T-helper 1 cell treated with Interleukin-12 subunit alpha and Interleukin-12 subunit beta and Interleukin-4 antibody, amounts not matched to agents 30 μg/mL and 1 μg/mL, for 36 hours (primary cell): ENCODE measurements around the gene GLOD4.
"Not testable (repeated sequence)": the region's sequence is repeated elsewhere in the genome, so short reads cannot be mapped to it uniquely, and the experiment has no call there.

Source experiments
- H3K27ac Mint-ChIP-seq: one replicate; pipeline ENCODE4 v1.8.0; 2021; ENCODE audit warnings: mild to moderate bottlenecking, mixed read lengths
- H3K27me3 Mint-ChIP-seq: one replicate; pipeline ENCODE4 v1.8.0; 2021; ENCODE audit warnings: low read depth, mixed read lengths
- H3K36me3 Mint-ChIP-seq: one replicate; pipeline ENCODE4 v1.8.0; 2021; ENCODE audit warnings: low read depth, mixed read lengths
- H3K4me1 Mint-ChIP-seq: one replicate; pipeline ENCODE4 v1.8.0; 2021; ENCODE audit warnings: low read depth, mixed read lengths
- H3K4me3 Mint-ChIP-seq: one replicate; pipeline ENCODE4 v1.8.0; 2021; ENCODE audit warnings: mild to moderate bottlenecking, moderate library complexity, mixed read lengths
- H3K9me3 Mint-ChIP-seq: one replicate; pipeline ENCODE4 v1.8.0; 2021; ENCODE audit warnings: mixed read lengths

Gene GLOD4

DNA sequence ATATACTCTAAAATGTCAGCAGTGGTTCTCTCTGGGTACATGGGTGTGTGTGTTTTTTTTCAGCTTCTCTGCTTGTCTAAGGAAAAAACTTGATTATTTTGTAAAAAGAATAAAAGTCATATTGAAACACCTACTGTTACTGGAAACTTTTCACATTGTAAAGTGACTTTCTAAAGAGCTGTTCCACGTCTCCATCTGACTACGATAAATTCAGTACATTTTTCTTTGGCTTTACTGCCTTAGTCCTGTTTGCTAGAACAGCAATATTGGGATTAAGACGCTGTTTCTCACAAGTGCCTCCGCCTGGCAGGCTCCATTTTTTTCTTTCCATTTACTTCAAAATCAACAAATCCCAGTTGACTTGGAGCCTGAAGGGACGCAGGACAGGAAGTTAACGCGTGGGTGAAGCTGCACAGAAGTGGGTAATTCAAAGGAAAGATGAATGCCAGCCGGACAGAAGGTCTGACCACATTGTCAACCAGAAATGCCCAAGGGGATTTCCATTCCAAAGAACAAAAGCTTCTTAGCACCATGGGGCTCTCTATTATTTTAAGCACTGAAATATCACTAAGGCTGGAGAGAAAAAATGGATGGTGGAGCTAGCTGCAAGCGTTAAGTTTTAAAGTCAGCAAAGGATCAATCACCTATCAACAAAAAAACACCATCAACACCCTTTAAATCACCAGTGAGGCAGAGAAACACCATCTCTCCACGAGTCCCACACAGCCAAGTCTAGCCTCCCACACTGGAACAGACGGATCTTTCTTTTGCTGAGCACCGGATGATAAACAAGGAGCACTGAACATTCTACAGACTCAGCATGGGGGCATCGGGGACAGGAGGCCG lies 8.4 kb downstream of the GLOD4 start:
- H3K4me1 Mint-ChIP-seq, result peaks cover 21% of the 10 kb centered on the region
- H3K27me3 Mint-ChIP-seq, result no peaks in the 10 kb centered on the region
- peak overlapping the region; percentile 60 for H3K27ac Mint-ChIP-seq
- H3K9me3 Mint-ChIP-seq, result no peaks in the 10 kb centered on the region
- peak overlapping the region; percentile 37 for H3K4me3 Mint-ChIP-seq
- H3K36me3 Mint-ChIP-seq, result peaks cover 50% of the 10 kb centered on the region

- H3K4me3 Mint-ChIP-seq, result no peak overlapping the region
- H3K9me3 Mint-ChIP-seq, result no peaks in the 10 kb centered on the region
- H3K4me1 Mint-ChIP-seq, result peaks cover 21% of the 10 kb centered on the region
- H3K27ac Mint-ChIP-seq, result no peak overlapping the region
- no peaks in the 10 kb centered on the region for H3K27me3 Mint-ChIP-seq
- H3K36me3 Mint-ChIP-seq, result peaks cover 48% of the 10 kb centered on the region
Measured at GRCh38 chr17:773016-773415, 9.1 kb downstream of the GLOD4 start.

GRCh38 chr17:767076-767475 lies 15.0 kb downstream of the GLOD4 start:
- H3K4me1 Mint-ChIP-seq, result no peaks in the 10 kb centered on the region
- H3K9me3 Mint-ChIP-seq, result no peaks in the 10 kb centered on the region
- H3K36me3 Mint-ChIP-seq, result peaks cover 34% of the 10 kb centered on the region
- H3K27ac Mint-ChIP-seq, result no peak overlapping the region
- no peaks in the 10 kb centered on the region for H3K27me3 Mint-ChIP-seq
- no peak overlapping the region for H3K4me3 Mint-ChIP-seq

DNA sequence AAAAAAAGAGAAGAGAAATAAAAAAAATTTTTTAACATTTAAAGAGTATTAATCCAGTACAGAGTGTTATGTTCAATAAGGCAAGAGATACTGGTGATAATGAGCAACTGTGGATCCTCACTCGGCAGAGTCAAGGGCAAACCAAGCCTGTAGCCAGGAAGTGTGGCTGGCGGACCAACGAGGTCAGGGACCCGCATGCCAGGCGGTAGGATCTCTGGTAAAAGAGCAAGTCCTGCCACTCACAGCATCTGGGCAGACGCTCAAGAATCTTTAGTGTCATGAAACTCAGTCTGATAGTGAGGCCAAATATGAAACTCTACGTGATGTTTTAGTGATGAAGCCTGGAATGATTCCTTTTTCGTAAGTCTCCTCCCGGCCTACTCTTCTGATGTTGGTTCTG lies 21.7 kb downstream of the GLOD4 start:
- Mint-ChIP-seq H3K9me3 (no peaks in the 10 kb centered on the region), H3K4me1 (no peaks in the 10 kb centered on the region), H3K36me3 (peaks cover 39% of the 10 kb centered on the region), H3K27ac (no peak overlapping the region), H3K4me3 (no peak overlapping the region), H3K27me3 (no peaks in the 10 kb centered on the region)

- Mint-ChIP-seq H3K36me3 (peaks cover 35% of the 10 kb centered on the region), H3K27me3 (no peaks in the 10 kb centered on the region), H3K9me3 (no peaks in the 10 kb centered on the region), H3K4me3 (no peak overlapping the region), H3K27ac (no peak overlapping the region), H3K4me1 (no peaks in the 10 kb centered on the region)
Measured at GRCh38 chr17:759964-760363, 22.1 kb downstream of the GLOD4 start.

- not testable (repeated sequence) for H3K27me3 Mint-ChIP-seq, H3K9me3 Mint-ChIP-seq, H3K27ac Mint-ChIP-seq, H3K4me1 Mint-ChIP-seq, H3K4me3 Mint-ChIP-seq
- peaks cover 25% of the 10 kb centered on the region for H3K36me3 Mint-ChIP-seq
Measured at GRCh38 chr17:756010-756567, 26.0 kb downstream of the GLOD4 start.

DNA sequence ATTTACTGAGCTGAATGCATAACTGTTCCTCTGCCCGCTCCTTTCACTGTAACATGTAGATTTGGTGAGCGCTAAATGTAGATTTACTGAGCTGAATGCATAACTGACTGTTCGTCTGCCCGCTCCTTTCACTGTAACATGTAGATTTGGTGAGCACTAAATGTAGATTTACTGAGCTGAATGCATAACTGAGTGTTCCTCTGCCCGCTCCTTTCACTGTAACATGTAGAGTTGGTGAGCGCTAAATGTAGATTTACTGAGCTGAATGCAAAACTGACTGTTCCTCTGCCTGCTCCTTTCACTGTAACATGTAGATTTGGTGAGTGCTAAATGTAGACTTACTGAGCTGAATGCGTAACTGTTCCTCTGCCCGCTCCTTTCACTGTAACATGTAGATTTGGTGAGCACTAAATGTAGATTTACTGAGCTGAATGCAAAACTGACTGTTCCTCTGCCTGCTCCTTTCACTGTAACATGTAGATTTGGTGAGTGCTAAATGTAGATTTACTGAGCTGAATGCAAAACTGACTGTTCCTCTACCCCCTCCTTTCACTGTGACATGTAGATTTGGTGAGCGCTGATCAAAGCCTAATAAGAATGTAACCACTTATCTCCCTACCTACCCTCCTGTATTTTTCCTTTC lies 26.6 kb downstream of the GLOD4 start:
- H3K4me3 Mint-ChIP-seq, H3K27ac Mint-ChIP-seq, H3K9me3 Mint-ChIP-seq, H3K27me3 Mint-ChIP-seq: not testable (repeated sequence)
- Mint-ChIP-seq H3K4me1 (peaks cover 14% of the 10 kb centered on the region), H3K36me3 (peaks cover 20% of the 10 kb centered on the region)

- Mint-ChIP-seq H3K27ac (peak overlapping the region; percentile 63), H3K36me3 (peaks cover 25% of the 10 kb centered on the region), H3K4me3 (peak overlapping the region; percentile 44), H3K27me3 (no peaks in the 10 kb centered on the region), H3K9me3 (peaks cover 3% of the 10 kb centered on the region), H3K4me1 (peaks cover 25% of the 10 kb centered on the region)
Measured at GRCh38 chr17:753418-753817, 28.7 kb downstream of the GLOD4 start.

DNA sequence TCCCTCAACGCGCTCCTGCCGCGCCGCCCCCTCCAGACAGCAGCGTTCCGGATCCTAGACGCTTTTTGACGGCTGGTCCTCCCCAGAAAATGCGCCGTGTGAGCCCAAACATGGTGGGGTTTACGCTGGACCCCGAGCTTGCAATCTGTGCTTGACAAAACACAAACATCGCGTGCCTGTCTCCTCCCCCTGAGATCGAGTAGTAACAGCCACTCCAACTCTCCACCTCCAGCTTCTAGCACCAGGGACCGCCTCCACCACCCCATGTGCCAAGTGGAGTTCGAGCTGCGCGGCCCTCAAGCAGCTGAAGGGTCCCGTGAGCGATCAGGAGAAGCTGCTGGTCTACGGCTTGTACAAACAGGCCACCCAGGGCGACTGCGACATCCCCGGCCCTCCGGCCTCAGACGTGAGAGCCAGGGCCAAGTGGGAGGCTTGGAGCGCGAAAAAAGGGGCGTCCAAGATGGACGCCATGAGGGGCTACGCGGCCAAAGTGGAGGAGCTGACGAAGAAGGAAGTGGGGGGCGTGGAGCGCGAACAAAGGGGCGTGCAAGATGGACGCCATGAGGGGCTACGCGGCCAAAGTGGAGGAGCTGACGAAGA lies 29.4 kb downstream of the GLOD4 start:
- H3K4me1 Mint-ChIP-seq, result peaks cover 26% of the 10 kb centered on the region
- peak overlapping the region; percentile 91 for H3K4me3 Mint-ChIP-seq
- peaks cover 32% of the 10 kb centered on the region for H3K36me3 Mint-ChIP-seq
- peaks cover 8% of the 10 kb centered on the region for H3K9me3 Mint-ChIP-seq
- H3K27ac Mint-ChIP-seq, result peak overlapping the region; percentile 91
- no peaks in the 10 kb centered on the region for H3K27me3 Mint-ChIP-seq

- peak within 1 kb of the TSS; percentile 95 for H3K27ac Mint-ChIP-seq
- peak within 1 kb of the TSS; percentile 96 for H3K4me3 Mint-ChIP-seq
- peaks cover 35% of the 10 kb centered on the region for H3K36me3 Mint-ChIP-seq
- H3K4me1 Mint-ChIP-seq, result peaks cover 26% of the 10 kb centered on the region
- H3K27me3 Mint-ChIP-seq, result no peaks in the 10 kb centered on the region
- H3K9me3 Mint-ChIP-seq, result peaks cover 8% of the 10 kb centered on the region
Measured at GRCh38 chr17:752002-752619, 30.0 kb downstream of the GLOD4 start, which contains the start of gene GEMIN4. TSS of gene GEMIN4 (minus strand) at chr17:752264. CDS start at chr17:752142, 122 bp downstream.

DNA sequence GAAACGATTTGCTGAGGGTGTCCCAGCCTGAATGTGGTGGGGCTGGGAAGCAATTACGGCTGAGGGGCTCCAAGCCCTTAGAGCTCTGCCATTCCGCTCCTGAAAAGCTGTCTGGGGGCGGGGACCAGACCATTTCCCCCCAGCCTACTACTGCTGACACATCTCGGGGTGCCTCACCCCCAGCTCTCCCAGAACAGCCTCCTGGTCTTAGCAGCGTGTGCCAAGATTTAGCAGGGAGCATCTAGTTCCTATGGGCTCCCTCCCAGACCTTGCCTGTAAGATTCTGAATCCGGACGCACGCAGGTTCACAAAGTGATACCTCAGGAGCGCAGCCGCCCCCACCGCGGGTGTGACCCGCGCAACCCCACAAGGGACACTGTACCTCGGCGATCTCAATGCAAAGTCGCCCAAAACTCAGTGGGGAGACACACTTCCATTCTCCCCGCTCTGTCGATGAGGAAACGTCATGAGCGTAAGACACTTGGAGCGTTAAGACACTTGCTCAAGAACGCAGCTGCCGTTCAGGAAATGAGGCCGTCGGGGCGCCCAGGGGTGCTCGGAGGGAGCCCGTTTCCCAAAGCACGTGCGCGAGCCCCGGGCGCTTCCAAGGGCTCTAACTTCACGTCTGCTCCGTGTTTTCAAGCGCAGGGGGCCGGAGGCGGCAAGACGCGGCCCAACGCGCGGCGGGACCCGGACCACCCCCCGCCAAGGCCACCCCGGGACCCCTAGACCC lies 30.6 kb downstream of the GLOD4 start:
- H3K27ac Mint-ChIP-seq, result peak overlapping the region; percentile 95
- H3K36me3 Mint-ChIP-seq, result peaks cover 30% of the 10 kb centered on the region
- peak overlapping the region; percentile 96 for H3K4me3 Mint-ChIP-seq
- H3K4me1 Mint-ChIP-seq, result peaks cover 26% of the 10 kb centered on the region
- H3K27me3 Mint-ChIP-seq, result no peaks in the 10 kb centered on the region
- H3K9me3 Mint-ChIP-seq, result peaks cover 8% of the 10 kb centered on the region

DNA sequence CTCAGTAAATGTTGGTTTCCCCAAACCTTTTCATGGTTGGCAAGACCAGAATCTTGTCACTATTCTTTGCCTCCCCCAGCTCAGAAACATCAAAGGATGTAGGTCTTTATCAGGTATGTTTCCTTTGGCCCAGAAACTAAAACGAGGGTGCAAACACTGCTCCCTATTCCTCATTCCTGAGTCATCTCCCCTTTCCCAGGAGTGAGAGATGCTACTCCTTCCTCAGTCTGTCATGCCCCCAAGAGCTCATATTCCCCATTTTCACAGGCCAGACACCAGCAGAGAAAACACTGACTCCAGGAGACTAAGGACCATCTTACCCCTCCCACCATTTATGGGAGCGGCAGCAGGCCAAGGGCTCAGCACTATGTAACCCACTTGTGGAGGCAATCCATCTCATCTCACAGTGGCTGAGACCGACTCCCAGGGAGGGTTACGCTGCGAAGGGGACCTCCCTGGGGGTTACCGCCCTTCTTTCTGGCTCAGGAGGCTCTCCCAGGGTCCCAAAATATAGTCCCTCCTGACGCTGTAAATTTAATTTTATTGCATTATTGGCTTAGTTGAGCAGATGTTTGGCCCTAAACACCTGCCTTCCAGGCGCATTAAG lies 31.5 kb downstream of the GLOD4 start:
- peaks cover 27% of the 10 kb centered on the region for H3K36me3 Mint-ChIP-seq
- H3K4me1 Mint-ChIP-seq, result peaks cover 26% of the 10 kb centered on the region
- peak overlapping the region; percentile 50 for H3K27ac Mint-ChIP-seq
- H3K4me3 Mint-ChIP-seq, result peak overlapping the region; percentile 96
- H3K27me3 Mint-ChIP-seq, result no peaks in the 10 kb centered on the region
- H3K9me3 Mint-ChIP-seq, result peaks cover 8% of the 10 kb centered on the region

DNA sequence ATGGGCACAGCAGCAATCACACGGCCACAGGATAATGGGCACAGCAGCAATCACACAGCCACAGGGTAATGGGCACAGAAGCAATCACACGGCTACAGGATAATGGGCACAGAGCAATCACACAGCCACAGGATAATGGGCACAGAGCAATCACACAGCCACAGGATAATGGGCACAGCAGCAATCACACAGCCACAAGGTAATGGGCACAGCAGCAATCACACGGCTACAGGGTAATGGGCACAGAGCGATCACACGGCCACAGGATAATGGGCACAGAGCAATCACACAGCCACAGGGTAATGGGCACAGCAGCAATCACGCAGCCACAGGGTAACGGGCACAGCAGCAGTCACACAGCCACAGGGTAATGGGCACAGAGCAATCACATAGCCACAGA lies 32.7 kb downstream of the GLOD4 start:
- H3K27me3 Mint-ChIP-seq, H3K9me3 Mint-ChIP-seq, H3K27ac Mint-ChIP-seq: not testable (repeated sequence)
- Mint-ChIP-seq H3K4me3 (peak overlapping the region; percentile 50), H3K36me3 (peaks cover 28% of the 10 kb centered on the region), H3K4me1 (peaks cover 26% of the 10 kb centered on the region)
